Neural progenitor cell (in vitro differentiated cells): ENCODE measurements around the gene NKAIN2.

Experiments
- CTCF ChIP-seq: fragments of 200-600 bp; sonication (generic); IDR thresholded peaks from 2 replicates; pipeline ENCODE4 v1.5.1; 2017; ENCODE audit warnings: antibody characterized with exemption, mild to moderate bottlenecking
- EZH2 ChIP-seq: fragments of 200-600 bp; sonication (generic); IDR thresholded peaks from 2 replicates; pipeline ENCODE4 v1.6.1; 2017; ENCODE audit warnings: antibody characterized with exemption, mild to moderate bottlenecking, moderate library complexity

- TF ChIP-seq CTCF (no peak), EZH2 (no peak)
These were observed 328.6 kb downstream of the NKAIN2 start for GRCh38 chr6:124132256-124132655.
